ENCODE results near the gene POLR2L.

Gene POLR2L

GRCh38 chr11:842370-843002 lies at the start of gene POLR2L, which contains the start of gene TSPAN4:
POLR2L (minus strand) TSS chr11:842529; CDS start chr11:842508, 21 bp downstream.
TSPAN4 (plus strand) TSS chr11:842852; CDS start chr11:850305, 7,453 bp downstream.
- Histone ChIP-seq H3K27me3 (ENCODE audit: control insufficient read depth in 1 of 2, insufficient read depth in 2 of 2, low read length in 2 of 2) (peaks cover 0 to 7% of the 10 kb centered on the region in 2 donors), H3K4me1 (ENCODE audit: control insufficient read depth in 1 of 2, insufficient read depth in 2 of 2, low read length in 2 of 2) (peaks cover 36 to 41% of the 10 kb centered on the region in 2 donors), H3K27ac (ENCODE audit: low read depth, low read length) (peak within 1 kb of the TSS; percentile 91), H3K9ac (ENCODE audit: low read depth in 1 of 2, low read length in 2 of 2) (peak within 1 kb of the TSS; percentile 66 to 68), H3K9me3 (ENCODE audit: control insufficient read depth in 1 of 2, low read length in 2 of 2) (no peaks in the 10 kb centered on the region), H3K36me3 (ENCODE audit: control insufficient read depth in 1 of 2, insufficient read depth in 2 of 2, low read length in 2 of 2) (peaks cover 10 to 29% of the 10 kb centered on the region in 2 donors), H3K4me3 (ENCODE audit: low read depth in 1 of 2, low read length in 2 of 2) (peak within 1 kb of the TSS; percentile 91 to 94)

DNA sequence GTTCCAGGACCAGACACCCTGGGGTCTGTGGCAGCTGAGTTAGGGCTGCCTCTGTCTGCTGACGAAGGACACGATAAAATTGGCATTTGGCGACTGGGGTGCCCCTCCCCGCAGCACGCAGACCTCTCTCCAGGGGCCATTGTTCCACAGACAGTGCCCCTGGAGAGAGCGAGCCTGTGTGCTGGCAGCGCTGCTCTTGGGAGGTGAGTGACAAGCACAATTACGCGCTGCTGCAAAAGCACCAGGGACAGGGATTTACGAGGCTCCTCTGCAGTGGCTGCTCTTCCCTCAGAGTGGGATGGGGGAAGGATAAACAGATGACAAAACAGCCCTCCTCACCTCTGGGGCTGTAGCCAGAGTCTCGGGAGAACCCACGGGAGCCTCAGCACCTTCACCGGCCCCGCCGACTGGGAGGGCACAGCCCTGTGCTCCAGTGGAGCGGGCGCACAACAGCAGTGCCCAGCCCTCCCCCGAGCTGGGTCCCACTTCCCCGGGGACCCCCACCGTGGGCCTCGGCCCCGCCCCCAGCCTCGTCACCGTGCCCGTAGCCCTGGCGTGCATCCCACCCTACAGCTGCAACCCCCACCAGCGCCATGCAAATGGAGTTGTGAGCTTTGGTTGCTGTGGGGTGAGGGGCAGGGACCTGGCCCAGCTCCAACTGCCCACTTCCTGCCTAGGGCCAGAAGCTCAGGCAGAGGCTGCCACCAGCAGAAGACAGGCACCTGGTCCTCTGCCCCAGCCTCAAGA lies 48.6 kb upstream of the POLR2L start:
- H3K4me3 ChIP-seq (ENCODE audit: low read depth in 1 of 2, low read length in 2 of 2) = no peak overlapping the region
- H3K4me1 ChIP-seq (ENCODE audit: control insufficient read depth in 1 of 2, insufficient read depth in 2 of 2, low read length in 2 of 2) = no peaks in the 10 kb centered on the region
- no peak overlapping the region for H3K9ac ChIP-seq (ENCODE audit: low read depth in 1 of 2, low read length in 2 of 2)
- H3K9me3 ChIP-seq (ENCODE audit: control insufficient read depth in 1 of 2, low read length in 2 of 2) = no peaks in the 10 kb centered on the region
- H3K36me3 ChIP-seq (ENCODE audit: control insufficient read depth in 1 of 2, insufficient read depth in 2 of 2, low read length in 2 of 2) = peaks cover 0 to 12% of the 10 kb centered on the region in 2 donors
- H3K27me3 ChIP-seq (ENCODE audit: control insufficient read depth in 1 of 2, insufficient read depth in 2 of 2, low read length in 2 of 2) = no peaks in the 10 kb centered on the region
- no peak overlapping the region for H3K27ac ChIP-seq (ENCODE audit: low read depth, low read length)

DNA sequence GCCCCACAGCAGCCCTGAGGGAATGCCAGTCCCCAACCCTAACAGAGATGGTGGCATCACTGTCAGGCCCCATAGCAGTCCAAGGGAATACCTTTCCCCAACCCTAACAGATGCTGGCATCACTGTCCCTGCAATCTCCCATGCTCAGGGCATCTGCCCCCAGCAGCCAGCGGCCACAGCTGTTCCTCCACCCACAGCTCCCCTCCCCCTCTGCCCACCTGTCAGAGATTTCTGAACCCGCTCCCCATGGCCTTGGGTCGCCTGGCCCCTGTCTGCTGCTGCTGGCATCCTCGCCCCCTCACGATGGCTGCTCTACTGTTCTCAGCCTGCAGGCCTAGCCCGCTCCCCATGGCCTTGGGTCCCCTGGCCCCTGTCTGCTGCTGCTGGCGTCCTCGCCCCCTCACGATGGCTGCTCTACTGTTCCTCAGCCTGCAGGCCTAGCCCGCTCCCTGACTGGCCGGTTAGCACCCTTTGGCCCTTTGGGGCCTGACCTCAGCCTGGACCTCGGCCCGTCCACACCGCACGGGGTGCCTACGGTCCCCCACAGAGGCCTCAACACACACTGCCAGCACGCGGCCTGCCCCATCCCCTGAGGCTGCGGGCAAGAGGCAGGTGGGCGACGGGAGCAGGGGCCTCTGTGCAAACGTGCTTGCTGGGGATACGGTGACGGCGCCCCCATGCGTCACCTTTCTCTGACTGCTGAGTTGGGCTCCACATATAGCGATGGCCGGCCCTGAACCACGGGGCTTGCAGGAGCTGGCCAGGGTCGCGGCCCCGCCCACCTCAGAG lies 47.6 kb upstream of the POLR2L start:
- peaks cover 0 to 12% of the 10 kb centered on the region in 2 donors for H3K36me3 ChIP-seq (ENCODE audit: control insufficient read depth in 1 of 2, insufficient read depth in 2 of 2, low read length in 2 of 2)
- no peak overlapping the region for H3K9ac ChIP-seq (ENCODE audit: low read depth in 1 of 2, low read length in 2 of 2)
- no peak overlapping the region for H3K4me3 ChIP-seq (ENCODE audit: low read depth in 1 of 2, low read length in 2 of 2)
- H3K27ac ChIP-seq (ENCODE audit: low read depth, low read length) = no peak overlapping the region
- H3K9me3 ChIP-seq (ENCODE audit: control insufficient read depth in 1 of 2, low read length in 2 of 2) = no peaks in the 10 kb centered on the region
- H3K27me3 ChIP-seq (ENCODE audit: control insufficient read depth in 1 of 2, insufficient read depth in 2 of 2, low read length in 2 of 2) = no peaks in the 10 kb centered on the region
- no peaks in the 10 kb centered on the region for H3K4me1 ChIP-seq (ENCODE audit: control insufficient read depth in 1 of 2, insufficient read depth in 2 of 2, low read length in 2 of 2)

GRCh38 chr11:889257-889656 lies 46.9 kb upstream of the POLR2L start:
- Histone ChIP-seq H3K4me3 (ENCODE audit: low read depth in 1 of 2, low read length in 2 of 2) (no peak overlapping the region), H3K9ac (ENCODE audit: low read depth in 1 of 2, low read length in 2 of 2) (no peak overlapping the region), H3K27me3 (ENCODE audit: control insufficient read depth in 1 of 2, insufficient read depth in 2 of 2, low read length in 2 of 2) (no peaks in the 10 kb centered on the region), H3K27ac (ENCODE audit: low read depth, low read length) (no peak overlapping the region), H3K9me3 (ENCODE audit: control insufficient read depth in 1 of 2, low read length in 2 of 2) (no peaks in the 10 kb centered on the region), H3K4me1 (ENCODE audit: control insufficient read depth in 1 of 2, insufficient read depth in 2 of 2, low read length in 2 of 2) (no peaks in the 10 kb centered on the region), H3K36me3 (ENCODE audit: control insufficient read depth in 1 of 2, insufficient read depth in 2 of 2, low read length in 2 of 2) (peaks cover 4 to 12% of the 10 kb centered on the region in 2 donors)

DNA sequence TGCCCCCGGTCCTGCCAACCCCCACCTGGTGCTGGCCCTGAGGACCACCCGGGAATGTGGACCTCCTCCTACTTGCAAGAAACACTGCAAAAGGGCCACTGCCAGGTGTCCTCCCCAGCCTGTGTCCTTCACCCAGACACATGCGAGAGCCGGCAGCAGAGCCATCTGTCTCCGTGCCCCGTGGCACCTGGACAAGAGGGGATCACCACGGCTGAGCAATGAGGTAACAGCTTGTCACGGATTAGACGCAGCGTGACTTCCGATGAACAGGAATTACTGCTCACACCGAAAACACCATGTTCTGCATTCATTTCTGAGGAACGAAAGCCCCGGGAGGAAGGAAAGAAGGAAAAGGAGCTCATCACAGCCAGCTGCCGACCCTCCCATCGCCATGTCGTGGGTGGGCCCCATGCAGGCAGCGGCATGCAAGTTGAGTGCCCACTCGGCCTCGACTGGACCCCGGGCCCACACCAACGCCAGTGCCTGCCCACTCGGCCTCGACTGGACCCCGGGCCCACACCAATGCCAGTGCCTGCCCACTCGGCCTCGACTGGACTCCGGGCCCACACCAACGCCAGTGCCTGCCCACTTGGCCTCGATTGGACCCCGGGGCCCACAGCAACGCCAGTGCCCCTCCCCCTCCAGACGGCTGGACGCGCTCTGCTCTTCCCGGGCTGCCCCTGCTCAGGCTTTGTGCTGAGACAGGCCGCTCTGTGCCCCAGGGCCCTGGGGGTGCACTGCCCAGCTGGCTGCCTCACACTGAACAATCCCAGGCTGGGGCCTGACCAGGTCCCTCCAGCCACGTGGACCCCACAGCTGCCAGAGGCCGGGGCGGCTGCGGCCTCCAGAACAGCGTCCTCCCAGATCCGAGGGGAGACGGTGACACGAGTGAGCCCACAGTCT lies 46.2 kb upstream of the POLR2L start:
- no peak overlapping the region for H3K27ac ChIP-seq (ENCODE audit: low read depth, low read length)
- H3K27me3 ChIP-seq (ENCODE audit: control insufficient read depth in 1 of 2, insufficient read depth in 2 of 2, low read length in 2 of 2) = no peaks in the 10 kb centered on the region
- peaks cover 4 to 16% of the 10 kb centered on the region in 2 donors for H3K36me3 ChIP-seq (ENCODE audit: control insufficient read depth in 1 of 2, insufficient read depth in 2 of 2, low read length in 2 of 2)
- H3K9ac ChIP-seq (ENCODE audit: low read depth in 1 of 2, low read length in 2 of 2) = no peak overlapping the region
- no peaks in the 10 kb centered on the region for H3K4me1 ChIP-seq (ENCODE audit: control insufficient read depth in 1 of 2, insufficient read depth in 2 of 2, low read length in 2 of 2)
- no peaks in the 10 kb centered on the region for H3K9me3 ChIP-seq (ENCODE audit: control insufficient read depth in 1 of 2, low read length in 2 of 2)
- H3K4me3 ChIP-seq (ENCODE audit: low read depth in 1 of 2, low read length in 2 of 2) = no peak overlapping the region

DNA sequence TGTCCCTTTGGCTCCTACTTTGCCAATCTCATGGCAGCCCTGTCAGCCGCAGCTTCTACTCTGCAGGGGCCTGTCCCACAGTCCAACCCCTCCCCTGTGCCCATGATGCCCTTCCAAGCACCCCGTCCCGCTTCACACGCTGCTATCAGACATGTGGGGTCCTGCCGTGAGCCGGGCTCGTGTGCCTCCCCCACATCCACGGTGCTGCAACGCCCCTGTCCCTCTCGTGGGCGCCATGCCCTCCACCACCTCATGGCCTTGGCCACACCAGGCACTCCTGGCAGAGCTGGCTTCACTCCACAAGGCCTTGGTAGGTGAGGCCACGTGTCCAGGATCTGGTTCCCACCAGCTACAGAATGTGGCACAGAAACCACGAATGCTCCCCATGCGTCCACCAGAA lies 45.3 kb upstream of the POLR2L start:
- Histone ChIP-seq H3K27ac (ENCODE audit: low read depth, low read length) (no peak overlapping the region), H3K27me3 (ENCODE audit: control insufficient read depth in 1 of 2, insufficient read depth in 2 of 2, low read length in 2 of 2) (no peaks in the 10 kb centered on the region), H3K9ac (ENCODE audit: low read depth in 1 of 2, low read length in 2 of 2) (no peak overlapping the region), H3K4me1 (ENCODE audit: control insufficient read depth in 1 of 2, insufficient read depth in 2 of 2, low read length in 2 of 2) (no peaks in the 10 kb centered on the region), H3K9me3 (ENCODE audit: control insufficient read depth in 1 of 2, low read length in 2 of 2) (no peaks in the 10 kb centered on the region), H3K36me3 (ENCODE audit: control insufficient read depth in 1 of 2, insufficient read depth in 2 of 2, low read length in 2 of 2) (peaks cover 10 to 22% of the 10 kb centered on the region in 2 donors), H3K4me3 (ENCODE audit: low read depth in 1 of 2, low read length in 2 of 2) (no peak overlapping the region)

DNA sequence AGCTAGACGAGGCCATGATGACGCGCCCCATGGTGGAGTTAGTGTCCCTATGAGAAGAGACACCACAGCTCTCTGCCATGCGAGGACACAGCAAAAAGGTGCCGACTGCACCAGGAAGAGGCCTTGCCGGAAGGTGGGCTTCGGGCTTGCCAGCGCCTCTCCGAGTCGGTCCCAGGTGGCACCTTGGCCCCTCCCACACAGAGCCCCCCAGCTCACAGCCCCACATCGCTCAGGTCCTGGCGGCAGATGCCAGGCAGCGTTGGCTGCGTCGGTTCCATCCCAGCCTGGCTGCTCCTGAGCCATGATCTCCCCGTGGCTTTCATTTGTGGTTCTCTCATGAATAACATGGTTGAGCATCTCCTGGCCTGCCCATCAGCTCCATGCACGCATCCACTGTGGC lies 44.2 kb upstream of the POLR2L start:
- Histone ChIP-seq H3K9me3 (ENCODE audit: control insufficient read depth in 1 of 2, low read length in 2 of 2) (no peaks in the 10 kb centered on the region), H3K4me1 (ENCODE audit: control insufficient read depth in 1 of 2, insufficient read depth in 2 of 2, low read length in 2 of 2) (no peaks in the 10 kb centered on the region), H3K36me3 (ENCODE audit: control insufficient read depth in 1 of 2, insufficient read depth in 2 of 2, low read length in 2 of 2) (peaks cover 12 to 22% of the 10 kb centered on the region in 2 donors), H3K4me3 (ENCODE audit: low read depth in 1 of 2, low read length in 2 of 2) (no peak overlapping the region), H3K27me3 (ENCODE audit: control insufficient read depth in 1 of 2, insufficient read depth in 2 of 2, low read length in 2 of 2) (no peaks in the 10 kb centered on the region), H3K27ac (ENCODE audit: low read depth, low read length) (no peak overlapping the region), H3K9ac (ENCODE audit: low read depth in 1 of 2, low read length in 2 of 2) (no peak overlapping the region)

DNA sequence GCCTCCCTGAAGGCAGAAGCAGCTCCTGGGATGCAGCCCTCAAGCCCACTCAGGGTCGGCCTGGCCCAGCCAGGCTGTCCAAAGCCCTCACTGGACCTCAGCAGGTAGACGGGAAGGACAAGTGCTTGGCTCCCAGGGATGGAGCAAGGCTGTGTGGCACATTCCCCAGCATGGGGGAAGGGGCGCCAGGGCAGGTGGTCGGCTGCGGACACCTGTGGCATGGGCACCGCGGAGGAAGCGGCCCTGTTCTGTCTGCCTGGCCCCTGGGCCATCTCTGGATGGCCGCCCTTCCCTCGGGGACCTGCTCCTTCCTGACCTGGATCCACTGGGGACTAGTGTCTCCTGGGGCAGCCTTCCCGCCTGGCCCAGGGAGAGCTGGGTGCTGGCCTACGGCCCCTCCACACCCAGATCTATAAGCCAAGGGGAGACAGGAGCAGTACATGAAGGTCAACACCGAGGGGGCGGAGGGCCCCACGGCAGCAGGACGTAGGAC lies 42.3 kb upstream of the POLR2L start:
- no peaks in the 10 kb centered on the region for H3K4me1 ChIP-seq (ENCODE audit: control insufficient read depth in 1 of 2, insufficient read depth in 2 of 2, low read length in 2 of 2)
- H3K9ac ChIP-seq (ENCODE audit: low read depth in 1 of 2, low read length in 2 of 2) = no peak overlapping the region
- peaks cover 12 to 36% of the 10 kb centered on the region in 2 donors for H3K36me3 ChIP-seq (ENCODE audit: control insufficient read depth in 1 of 2, insufficient read depth in 2 of 2, low read length in 2 of 2)

DNA sequence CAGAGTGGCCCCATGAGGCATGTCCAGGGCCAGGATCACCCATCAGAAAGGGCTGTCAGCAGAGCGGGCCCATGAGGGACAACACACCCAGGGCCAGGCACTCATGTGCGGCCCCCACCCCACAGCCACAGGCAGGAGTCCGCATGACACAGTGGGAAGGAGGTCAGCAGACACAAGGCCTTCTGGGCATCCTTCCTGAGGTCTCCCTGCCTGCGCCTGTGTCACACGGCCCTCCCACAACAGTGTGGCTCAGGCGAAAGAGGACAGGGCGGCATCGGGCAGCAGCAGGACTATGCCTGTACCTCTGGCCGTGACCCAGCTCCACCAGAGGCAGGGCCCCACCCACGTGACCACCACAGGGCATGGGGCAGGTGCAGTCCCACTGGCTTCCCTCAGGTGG lies 41.2 kb upstream of the POLR2L start:
- Histone ChIP-seq H3K4me1 (ENCODE audit: control insufficient read depth in 1 of 2, insufficient read depth in 2 of 2, low read length in 2 of 2) (no peaks in the 10 kb centered on the region), H3K9me3 (ENCODE audit: control insufficient read depth in 1 of 2, low read length in 2 of 2) (no peaks in the 10 kb centered on the region), H3K4me3 (ENCODE audit: low read depth in 1 of 2, low read length in 2 of 2) (no peak overlapping the region), H3K27ac (ENCODE audit: low read depth, low read length) (no peak overlapping the region), H3K9ac (ENCODE audit: low read depth in 1 of 2, low read length in 2 of 2) (no peak overlapping the region), H3K27me3 (ENCODE audit: control insufficient read depth in 1 of 2, insufficient read depth in 2 of 2, low read length in 2 of 2) (no peaks in the 10 kb centered on the region), H3K36me3 (ENCODE audit: control insufficient read depth in 1 of 2, insufficient read depth in 2 of 2, low read length in 2 of 2) (peaks cover 12 to 41% of the 10 kb centered on the region in 2 donors)

More for the DNA sequence above, 42.3 kb upstream of the POLR2L start:
- Histone ChIP-seq H3K27ac (ENCODE audit: low read depth, low read length) (no peak overlapping the region), H3K27me3 (ENCODE audit: control insufficient read depth in 1 of 2, insufficient read depth in 2 of 2, low read length in 2 of 2) (no peaks in the 10 kb centered on the region), H3K4me3 (ENCODE audit: low read depth in 1 of 2, low read length in 2 of 2) (no peak overlapping the region), H3K9me3 (ENCODE audit: control insufficient read depth in 1 of 2, low read length in 2 of 2) (no peaks in the 10 kb centered on the region)
